H1 (cell line): ENCODE measurements around the gene S100A6. TPM values are rescaled to one million over a fixed set of nuclear protein-coding genes. Genes with fewer than 3 reads are reported as not detected.

Source experiments
- CTCF ChIA-PET: fragments of 300-600 bp; sonication (Branson Sonifier 250); formaldehyde crosslinking; loops from one replicate; lab custom pipeline; 2021; ENCODE audit not compliant: partially characterized antibody; lab: Charles Lee
- POLR2A ChIA-PET: fragments of 300-600 bp; sonication (Branson Sonifier 250); formaldehyde crosslinking; loops from one replicate; lab custom pipeline; 2021; ENCODE audit warnings: inconsistent platforms; ENCODE audit not compliant: partially characterized antibody; lab: Charles Lee
- DNase-seq, 2 experiments: peaks; one replicate each; pipeline versions ENCODE4 v3.0.0 to v3.0.0-alpha.2; 2010 to 2022; ENCODE audit warnings: low spot score in 2 of 2, low read depth in 1 of 2, mixed read lengths in 1 of 2
- FAIRE-seq: peaks from 2 replicates; lab custom pipeline; 2011; peaks lifted over from hg19 to GRCh38; lab: Jason Lieb, UNC
- H2AFZ ChIP-seq: 2 replicates; pipeline ENCODE4 v1.8.1; 2012; ENCODE audit warnings: low read length, inconsistent platforms
- H2AK5ac ChIP-seq: 2 replicates; pipeline ENCODE4 v1.6.1; 2013; ENCODE audit warnings: low read depth, low read length
- H2BK120ac ChIP-seq: replicated peaks from 2 replicates; pipeline ENCODE3; 2013; ENCODE audit warnings: low read depth, low read length, inconsistent platforms
- H2BK12ac ChIP-seq: 2 replicates; pipeline ENCODE4 v1.6.1; 2013; ENCODE audit warnings: low read depth, low read length
- H2BK15ac ChIP-seq: 2 replicates; pipeline ENCODE4 v1.6.1; 2013; ENCODE audit warnings: low read length
- H2BK20ac ChIP-seq: 2 replicates; pipeline ENCODE4 v1.6.1; 2013; ENCODE audit warnings: low read length
- H2BK5ac ChIP-seq: 2 replicates; pipeline ENCODE4 v1.6.1; 2013; ENCODE audit warnings: low read depth, low read length
- H3K14ac ChIP-seq: 2 replicates; pipeline ENCODE4 v1.6.1; 2013; ENCODE audit warnings: inconsistent platforms; ENCODE audit not compliant: insufficient read length
- H3K18ac ChIP-seq: 2 replicates; pipeline ENCODE4 v1.6.1; 2013; ENCODE audit warnings: low read length; ENCODE audit errors: extremely low read depth
- H3K23ac ChIP-seq: 2 replicates; pipeline ENCODE4 v1.6.1; 2013; ENCODE audit warnings: inconsistent platforms; ENCODE audit not compliant: insufficient read length
- H3K23me2 ChIP-seq: 2 replicates; pipeline ENCODE4 v1.6.1; 2013; ENCODE audit warnings: low read depth, low read length
- H3K27ac ChIP-seq: 2 replicates; pipeline ENCODE4 v1.6.1; 2011; ENCODE audit warnings: low read depth, low read length, inconsistent platforms
- H3K27me3 ChIP-seq, 4 experiments: replicated peaks in 1 of 4; 1 replicate in 1 of 4; 2 replicates in 3 of 4; pipeline versions ENCODE4 v1.6.1 to v1.8.1; 2011 to 2013; ENCODE audit warnings: low read length in 3 of 4, mild to moderate bottlenecking in 3 of 4, inconsistent platforms in 2 of 4, mixed read lengths in 2 of 4, moderate library complexity in 1 of 4; ENCODE audit not compliant: control insufficient read depth in 3 of 4, insufficient read depth in 3 of 4; ENCODE audit errors: extremely low read depth in 1 of 4
- H3K36me3 ChIP-seq, 4 experiments: 2 replicates each; pipeline versions ENCODE4 v1.6.1 to v1.8.1; 2011 to 2013; ENCODE audit warnings: mild to moderate bottlenecking in 4 of 4, low read length in 3 of 4, moderate library complexity in 2 of 4, control low read depth in 1 of 4, inconsistent platforms in 1 of 4; ENCODE audit not compliant: insufficient read depth in 4 of 4, control insufficient read depth in 2 of 4
- H3K4ac ChIP-seq: replicated peaks from 2 replicates; pipeline ENCODE3; 2013; ENCODE audit warnings: low read length, low read depth, mixed read lengths, inconsistent platforms; ENCODE audit not compliant: insufficient read length
- H3K4me1 ChIP-seq, 4 experiments: replicated peaks in 1 of 4; 1 replicate in 1 of 4; 2 replicates in 3 of 4; pipeline versions ENCODE4 v1.6.1 to v1.8.1; 2011 to 2013; ENCODE audit warnings: low read length in 3 of 4, inconsistent platforms in 2 of 4, mixed read lengths in 1 of 4; ENCODE audit not compliant: insufficient read depth in 4 of 4, control insufficient read depth in 3 of 4
- H3K4me2 ChIP-seq, 2 experiments: 2 replicates each; pipeline versions ENCODE4 v1.6.1 to v1.8.1; 2011 to 2013; ENCODE audit warnings: low read depth in 2 of 2, low read length in 2 of 2, control low read depth in 1 of 2, inconsistent platforms in 1 of 2, mild to moderate bottlenecking in 1 of 2; ENCODE audit not compliant: insufficient read depth in 1 of 2
- H3K4me3 ChIP-seq, 4 experiments: fragments of 200-600, 300-600 bp in 1 of 4; sonication (generic), shearing (Covaris generic), sonication (Bioruptor Twin) in 1 of 4; 2 replicates each; pipeline versions ENCODE4 v1.5.1 to v1.8.1; 2011 to 2016; ENCODE audit warnings: low read length in 4 of 4, low read depth in 3 of 4, control low read depth in 2 of 4, inconsistent platforms in 2 of 4, mild to moderate bottlenecking in 2 of 4, mixed read lengths in 1 of 4, moderate library complexity in 1 of 4; ENCODE audit not compliant: insufficient read depth in 2 of 4; ENCODE audit errors: extremely low read depth in 1 of 4
- H3K56ac ChIP-seq: replicated peaks from 2 replicates; pipeline ENCODE3; 2013; ENCODE audit warnings: low read depth, mild to moderate bottlenecking, mixed read lengths, low read length, inconsistent platforms; ENCODE audit not compliant: insufficient read length
- H3K79me1 ChIP-seq: 2 replicates; pipeline ENCODE4 v1.6.1; 2013; ENCODE audit warnings: low read depth, low read length, control low read depth
- H3K79me2 ChIP-seq, 2 experiments: 2 replicates each; pipeline versions ENCODE4 v1.6.1 to v1.8.1; 2012 to 2013; ENCODE audit warnings: low read length in 2 of 2, mild to moderate bottlenecking in 2 of 2, inconsistent platforms in 1 of 2; ENCODE audit not compliant: insufficient read depth in 2 of 2, control insufficient read depth in 1 of 2
- H3K9ac ChIP-seq, 4 experiments: replicated peaks in 1 of 4; 1 replicate in 1 of 4; 2 replicates in 3 of 4; pipeline versions ENCODE4 v1.6.1 to v1.8.1; 2011 to 2013; ENCODE audit warnings: low read depth in 3 of 4, low read length in 3 of 4, control low read depth in 2 of 4, mild to moderate bottlenecking in 2 of 4, moderate library complexity in 2 of 4, inconsistent platforms in 1 of 4; ENCODE audit errors: extremely low read depth in 1 of 4
- H3K9me3 ChIP-seq, 2 experiments: 2 replicates each; pipeline versions ENCODE4 v1.6.1 to v1.8.1; 2012 to 2013; ENCODE audit warnings: mild to moderate bottlenecking in 2 of 2, moderate library complexity in 2 of 2, control low read depth in 1 of 2, inconsistent platforms in 1 of 2, low read depth in 1 of 2, low read length in 1 of 2, mixed read lengths in 1 of 2; ENCODE audit not compliant: insufficient read depth in 2 of 2
- H4K20me1 ChIP-seq, 2 experiments: replicated peaks in 1 of 2; 2 replicates each; pipeline versions ENCODE3 to v1.8.1; 2011 to 2013; ENCODE audit warnings: inconsistent platforms in 2 of 2, low read length in 2 of 2, mild to moderate bottlenecking in 1 of 2; ENCODE audit not compliant: insufficient read depth in 2 of 2, control insufficient read depth in 1 of 2
- H4K5ac ChIP-seq: 2 replicates; pipeline ENCODE4 v1.6.1; 2013; ENCODE audit warnings: low read length, low read depth, mixed read lengths, inconsistent platforms; ENCODE audit not compliant: insufficient read length
- H4K8ac ChIP-seq: 2 replicates; pipeline ENCODE4 v1.8.0; 2013; ENCODE audit warnings: mild to moderate bottlenecking, moderate library complexity, low read length, inconsistent platforms; ENCODE audit not compliant: insufficient read depth; ENCODE audit errors: extremely low read depth
- H4K91ac ChIP-seq: replicated peaks from 2 replicates; pipeline ENCODE3; 2013; ENCODE audit warnings: low read length, mixed read lengths, inconsistent platforms; ENCODE audit not compliant: insufficient read length
- WGBS, 2 experiments: shearing (Covaris generic) in 1 of 2; methylation state at CpG; one replicate each; pipeline versions ENCODE4 v1.1.6 to v1.1.7; 2013 to 2015; ENCODE audit warnings: low lambda C conversion rate in 2 of 2, mixed read lengths in 2 of 2, inconsistent platforms in 1 of 2, low coverage in 1 of 2, missing lambda C conversion rate in 1 of 2; ENCODE audit not compliant: insufficient replicate concordance in 2 of 2, insufficient coverage in 1 of 2, insufficient read length in 1 of 2; ENCODE audit errors: extremely low coverage in 1 of 2, missing lambda C conversion rate in 1 of 2; 5-methylcytosine and 5-hydroxymethylcytosine counted together
- polyA plus RNA-seq, 7 experiments: library from polyadenylated mRNA; depleted of rRNA in 3 of 7; stranded (reverse) in 5 of 7; unstranded in 2 of 7; fragments of >200 nt in 5 of 7; fragments of 200-250 nt in 2 of 7; gene quantifications; 1 replicate in 5 of 7; 2 replicates in 1 of 7; 4 replicates in 1 of 7; pipeline versions ENCODE4 v1.2.1 to v1.2.3, GENCODE V29; 2011 to 2013; ENCODE audit warnings: missing spikeins in 2 of 7, mixed read lengths in 2 of 7
- total RNA-seq: library from RNA; stranded (reverse); fragmentation: NEBNext Ultra II Directional; extraction: Animal tissue kit (Norgen Biotek cat#: 25700); gene quantifications from 2 replicates; pipeline ENCODE4 v1.2.1, GENCODE V29; 2021

S100A6 gene
- total and polyA plus RNA-seq, 2 of the 8 experiments (the other 6 are each of a cell fraction or from before 2014, with no cell fraction given) = 11.1 to 63.0 TPM

DNA sequence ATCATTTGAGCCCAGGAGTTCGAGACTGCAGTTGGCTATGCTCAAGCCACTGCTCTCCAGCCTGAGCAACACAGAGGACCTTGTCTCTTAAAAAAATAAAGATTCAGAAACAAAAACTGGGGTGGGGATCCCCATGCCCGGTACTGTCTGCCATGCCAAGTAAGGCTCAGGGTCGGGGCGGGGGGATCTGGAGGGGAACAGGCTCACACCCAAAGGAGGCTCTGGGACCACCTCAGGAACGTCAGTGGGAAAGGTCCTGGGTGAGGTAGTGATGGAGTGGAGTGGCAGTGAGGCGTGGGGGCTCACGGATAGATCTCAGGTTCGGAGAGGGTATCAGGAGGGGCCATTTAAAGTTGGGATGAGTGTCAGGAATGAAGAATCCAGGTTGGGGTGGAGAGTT, 10.6 kb upstream of the S100A6 start:
- H3K9me3 ChIP-seq = no peaks in the 10 kb centered on the region
- H4K5ac ChIP-seq = no peak overlapping the region
- no peak overlapping the region for H3K4me3 ChIP-seq
- no peak overlapping the region for H2BK120ac ChIP-seq
- no peak overlapping the region for H3K27ac ChIP-seq
- H2AK5ac ChIP-seq = no peak overlapping the region
- H2AFZ ChIP-seq = no peak overlapping the region
- no peak overlapping the region for H3K23ac ChIP-seq
- H3K36me3 ChIP-seq = no peaks in the 10 kb centered on the region
- ChIA-PET POLR2A (interaction anchor here (0.9 kb wide), 1 partner anchor 11 kb away, joined by 3 read pairs; no protein-coding TSS in a partner anchor), CTCF (interaction anchor here (1.0 to 12.9 kb wide), 7 partner anchors 9 to 81 kb away, joined by 3 to 165 read pairs (median 10); partner anchors contain the start of genes S100A1, S100A13, S100A5 and S100A6)
- H4K20me1 ChIP-seq = no peaks in the 10 kb centered on the region
- peak overlapping the region; percentile 83; the same call in 1 of the 2 replicates for H2BK15ac ChIP-seq
- H3K18ac ChIP-seq = no peak overlapping the region
- FAIRE-seq = no peak
- peak overlapping the region; percentile 98; the same call in 1 of the 2 replicates for H2BK5ac ChIP-seq
- H3K23me2 ChIP-seq = peaks cover 6% of the 10 kb centered on the region
- no peak overlapping the region for H3K9ac ChIP-seq
- no peak overlapping the region for H4K8ac ChIP-seq
- no peaks in the 10 kb centered on the region for H3K79me1 ChIP-seq
- H3K79me2 ChIP-seq = no peaks in the 10 kb centered on the region
- H3K4ac ChIP-seq = no peak overlapping the region
- no peak overlapping the region for H3K56ac ChIP-seq
- H3K14ac ChIP-seq = no peak overlapping the region
- 92% methylated on average over 8 of the region's 8 CpGs; no CpG with 5 or more reads in 1 of the 2 experiments for WGBS, 2 experiments
- no peaks in the 10 kb centered on the region; a peak in 2 of 7 replicates for H3K27me3 ChIP-seq
- no peak overlapping the region for H3K4me2 ChIP-seq
- H2BK20ac ChIP-seq = no peak overlapping the region
- H2BK12ac ChIP-seq = 0 out of 2 replicates have a peak overlapping the region, but pooled peaks have one; percentile 99
- H3K4me1 ChIP-seq = peaks cover 4 to 35% (median 21%) of the 10 kb centered on the region in 4 experiments
- DNase-seq = no peak
- H4K91ac ChIP-seq = no peak overlapping the region
